ENCODE data around the gene MVB12A.
A peak's percentile ranks its signal among the peaks of the same experiment; 100 is the strongest.

Gene MVB12A

DNA sequence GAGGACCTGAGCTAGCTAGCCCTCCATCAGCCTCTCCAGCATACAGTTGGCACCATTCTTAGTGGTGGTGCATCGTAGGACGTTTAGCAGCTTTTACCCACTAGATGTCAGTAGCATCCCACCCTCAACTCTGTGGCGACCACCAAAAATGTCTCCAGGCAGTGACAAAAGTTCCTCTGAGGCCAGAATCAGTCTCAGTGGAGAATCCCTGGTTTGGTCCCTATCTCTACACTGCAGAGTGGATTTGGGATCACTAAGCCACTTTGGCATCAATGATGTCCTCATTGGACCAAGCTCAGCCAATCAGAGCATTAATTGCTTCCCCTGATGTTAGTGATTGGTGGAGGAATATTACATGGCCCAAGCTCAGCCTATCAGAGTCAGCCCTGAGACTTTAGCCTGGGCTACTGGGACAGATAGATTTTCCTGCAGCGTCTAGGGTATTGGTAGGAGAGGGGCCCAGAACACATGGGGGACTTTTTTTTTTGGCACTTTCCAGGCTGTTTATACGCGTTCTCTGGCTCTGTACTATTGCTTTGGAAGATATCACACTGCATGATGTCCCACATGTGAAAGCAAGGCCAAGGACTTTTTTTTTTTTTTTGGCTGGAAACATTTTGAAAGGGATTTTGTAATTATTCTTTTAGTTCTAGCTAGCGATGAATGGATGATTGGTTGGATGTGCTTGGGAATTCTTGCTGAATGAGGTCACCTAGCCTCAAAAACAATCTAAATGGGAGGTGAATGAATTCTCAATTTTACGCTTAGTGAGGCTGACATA is 21.6 kb downstream of the MVB12A start:
- no peak for DNase-seq (ENCODE audit: low read depth in 2 of 2)

DNA sequence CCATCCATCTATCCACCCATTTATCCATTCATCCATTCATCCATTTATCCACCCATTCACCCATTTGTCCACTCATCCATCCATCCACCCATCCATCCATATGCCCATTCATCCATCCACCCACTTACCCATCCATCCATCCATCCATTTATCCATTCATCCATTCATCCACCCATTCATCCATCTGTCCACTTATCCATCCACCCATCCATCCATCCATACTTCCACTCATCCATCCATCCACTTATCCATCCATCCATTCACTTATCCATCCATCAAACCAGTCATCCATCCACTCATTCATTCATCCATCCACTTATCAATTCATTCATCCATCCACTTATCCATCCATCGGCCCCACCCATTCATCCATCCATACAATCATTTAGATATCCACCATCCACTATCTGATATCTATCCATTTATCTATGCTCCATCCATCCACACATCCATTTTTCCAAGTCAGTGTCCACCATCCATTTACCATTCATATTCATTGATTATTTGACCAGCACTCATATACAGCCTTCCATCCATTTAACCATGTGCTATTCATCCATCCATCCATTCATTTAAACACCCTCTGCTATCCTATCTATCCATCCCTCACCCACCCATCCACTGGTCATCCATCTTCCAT is 25.8 kb downstream of the MVB12A start:
- DNase-seq (ENCODE audit: low read depth in 2 of 2), result no peak

DNA sequence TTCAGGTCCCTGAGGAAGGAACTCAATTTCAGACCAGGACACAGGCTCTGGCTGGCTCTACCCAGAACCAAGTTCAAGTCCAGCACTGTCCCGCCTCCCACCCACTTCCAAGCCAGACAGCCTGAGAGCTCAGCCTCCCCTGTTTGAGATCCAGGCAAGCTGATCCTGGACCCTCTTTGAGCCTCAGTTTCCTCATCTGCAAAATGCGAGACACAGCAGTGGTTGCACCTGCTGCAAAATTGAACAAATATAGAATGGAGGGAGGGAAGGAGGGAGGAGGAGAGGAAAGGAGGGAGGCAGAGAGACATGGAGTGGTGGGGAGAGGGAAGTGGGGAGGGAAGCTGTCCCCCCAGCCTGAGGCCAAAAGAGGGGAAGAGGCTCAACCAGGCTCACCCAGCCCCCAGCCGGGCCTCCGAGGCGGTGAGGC is 27.9 kb downstream of the MVB12A start:
- DNase-seq (ENCODE audit: low read depth in 2 of 2), result no peak

DNA sequence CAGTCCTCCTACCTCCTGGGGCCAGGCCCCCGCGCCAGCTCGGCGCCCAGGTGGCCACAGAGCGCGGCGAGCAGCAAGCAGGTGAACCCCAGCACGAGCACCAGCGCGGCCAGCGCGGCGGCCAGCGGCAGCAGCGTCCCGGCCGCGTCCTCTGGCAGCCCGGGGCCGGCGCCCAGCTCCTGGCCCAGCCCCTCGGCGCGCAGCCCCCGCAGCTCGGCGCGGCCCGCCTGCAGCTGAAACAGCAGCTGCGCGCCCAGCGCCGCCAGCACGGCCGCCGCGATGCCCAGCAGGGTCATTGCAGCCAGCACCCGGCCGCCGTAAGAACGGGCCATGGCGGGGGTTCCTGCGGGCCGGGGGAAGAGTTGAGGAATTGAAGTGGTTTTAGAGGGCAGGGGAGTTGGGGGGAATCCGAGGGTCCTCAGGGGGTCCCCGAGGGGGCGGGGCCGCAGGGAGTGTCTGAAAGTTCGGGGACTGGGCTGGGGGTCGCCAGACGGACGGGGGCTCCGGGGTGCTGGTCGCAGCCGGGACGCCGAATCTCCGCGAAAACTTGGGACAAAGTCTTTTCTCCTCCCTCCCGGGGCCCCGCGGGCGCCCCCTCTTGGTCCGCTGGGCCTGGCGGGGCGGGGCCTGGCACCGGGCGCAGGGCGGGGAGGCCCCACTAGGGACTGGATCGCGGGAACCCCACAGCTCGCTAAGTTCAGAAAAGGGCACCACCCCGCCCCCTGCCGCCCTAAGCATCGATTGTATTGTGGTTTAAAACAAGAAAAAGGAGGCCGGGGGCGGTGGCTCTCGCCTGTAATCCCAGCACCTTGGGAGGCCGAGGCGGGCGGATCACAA is 28.5 kb downstream of the MVB12A start, which contains the start of gene TMEM221:
TSS of gene TMEM221 (minus strand) at position 538 of the 837 bp plus-strand sequence. CDS start at position 332, 206 bp downstream.
- DNase-seq (ENCODE audit: low read depth in 2 of 2), result peak in 1 of 2 experiments; percentile 46

DNA sequence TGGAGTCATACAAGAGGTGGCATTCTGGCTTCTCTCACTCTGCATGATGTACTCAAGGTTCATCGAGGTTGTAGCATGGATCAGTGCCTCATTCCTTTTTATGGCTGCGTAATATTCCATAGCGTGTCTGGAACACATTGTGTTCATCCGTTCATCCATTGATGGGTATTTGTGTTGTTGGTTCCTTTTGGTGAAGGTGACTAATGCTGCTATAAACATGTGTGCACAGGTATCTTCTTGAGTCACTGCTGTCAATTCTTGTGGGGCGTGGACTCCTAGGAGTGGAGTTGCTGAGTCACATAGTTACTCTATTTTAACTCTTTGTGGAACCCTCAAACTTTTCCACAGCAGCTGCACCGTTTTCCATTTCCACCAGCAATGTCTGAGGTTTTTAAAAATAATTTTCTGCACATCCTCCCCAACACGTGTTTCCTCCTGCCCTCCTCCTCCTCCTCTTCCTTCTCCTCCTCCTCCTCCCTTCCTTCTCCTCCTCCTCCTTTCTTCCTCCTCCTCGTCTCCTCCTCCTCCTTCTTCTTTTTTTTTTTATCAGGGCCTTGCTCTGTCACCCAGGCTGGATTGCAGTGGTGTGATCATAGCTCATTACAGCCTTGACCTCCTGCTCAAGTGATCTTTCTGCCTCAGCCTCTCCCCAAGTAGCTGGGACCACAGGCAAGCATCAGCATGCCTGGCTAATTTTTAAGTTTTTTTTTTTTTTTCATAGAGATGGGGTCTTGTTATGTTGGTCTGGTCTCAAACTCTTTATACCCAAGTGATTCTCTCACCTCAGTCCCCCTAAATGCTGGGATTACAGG is 30.6 kb downstream of the MVB12A start:
- DNase-seq (ENCODE audit: low read depth in 2 of 2), result peak in 1 of 2 experiments; percentile 50

DNA sequence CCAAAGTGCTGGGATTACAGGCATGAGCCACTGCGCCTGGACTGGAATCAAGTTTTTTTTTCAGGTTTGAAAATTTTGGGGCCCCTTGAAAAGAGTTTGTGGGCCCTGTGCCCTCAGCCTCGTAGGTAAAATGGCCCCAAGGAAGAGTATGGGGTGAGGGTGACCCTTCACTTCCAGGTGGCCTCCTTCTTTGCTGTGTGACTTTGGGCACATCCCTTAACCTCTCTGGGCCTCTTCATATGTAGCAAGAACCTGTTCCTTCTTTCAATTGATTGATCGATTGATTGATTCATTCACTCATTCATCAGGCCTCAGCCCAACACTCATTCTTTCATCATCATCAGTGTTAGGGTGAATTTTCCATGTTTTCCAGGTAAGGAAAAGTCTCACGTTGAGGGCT is 32.0 kb downstream of the MVB12A start:
- DNase-seq (ENCODE audit: low read depth in 2 of 2), result no peak

DNA sequence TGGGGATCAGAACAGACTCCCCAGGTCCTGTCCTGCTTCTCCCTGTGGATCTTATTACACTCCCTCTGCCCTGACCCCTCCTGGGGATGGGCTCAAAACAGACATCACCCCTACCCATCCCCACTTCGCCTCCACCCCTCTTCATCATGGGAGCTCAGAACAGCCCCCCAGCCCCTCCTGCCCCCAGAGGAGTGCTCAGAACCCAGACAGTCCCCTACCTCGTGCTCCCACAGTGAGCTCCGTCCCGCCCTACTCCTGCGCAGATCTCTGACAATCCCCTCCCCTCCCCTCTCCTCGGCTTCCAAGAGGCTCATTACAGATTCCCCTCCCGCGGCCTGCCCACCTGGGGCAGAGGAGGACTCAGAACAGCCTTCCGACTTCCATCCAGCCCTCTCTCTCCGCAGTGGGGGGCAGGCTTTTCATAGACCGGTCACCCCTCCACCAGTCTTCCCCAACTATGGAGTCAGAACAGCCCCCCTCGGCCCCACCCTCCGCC is 34.8 kb downstream of the MVB12A start:
- no peak for DNase-seq (ENCODE audit: low read depth in 2 of 2)

DNA sequence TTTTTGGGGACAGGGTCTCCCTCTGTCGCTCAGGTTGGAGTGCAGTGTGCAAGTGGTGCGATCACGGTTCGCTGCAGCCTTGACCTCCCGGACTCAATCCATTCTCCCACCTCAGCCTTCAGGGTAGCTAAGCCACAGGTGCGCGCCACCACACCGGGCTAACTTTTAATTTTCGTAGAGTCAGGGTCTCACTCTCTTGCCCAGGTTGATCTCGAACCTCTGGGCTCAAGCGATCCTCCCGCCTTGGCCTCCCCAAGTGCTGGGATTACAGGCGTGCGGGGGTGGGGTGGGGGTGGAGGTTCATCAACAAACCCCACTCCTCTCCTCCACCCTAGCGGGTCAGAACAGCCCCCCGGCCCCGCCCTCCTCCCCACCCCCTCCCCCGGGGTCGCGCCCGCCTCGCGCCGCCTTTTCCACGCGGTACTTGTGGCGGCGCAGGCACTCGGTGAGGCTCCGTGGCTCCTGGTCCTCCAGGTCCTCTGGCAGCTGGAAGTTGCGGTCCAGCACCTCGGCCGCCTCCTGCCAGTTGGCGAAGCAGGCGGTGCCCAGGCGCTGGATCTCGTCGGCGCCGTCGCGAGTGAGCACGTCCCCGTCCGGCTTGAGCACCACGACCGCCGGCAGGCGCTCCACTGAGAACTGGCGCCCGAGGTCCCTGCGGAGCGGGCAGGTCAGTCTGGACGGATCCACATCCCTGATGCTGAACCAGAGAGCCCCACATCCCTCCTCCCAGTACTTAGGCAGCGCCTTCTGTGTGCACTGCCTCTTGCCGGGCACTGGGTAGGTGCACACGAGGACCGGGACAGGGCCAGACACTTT is 35.7 kb downstream of the MVB12A start:
- no peak for DNase-seq (ENCODE audit: low read depth in 2 of 2)

DNA sequence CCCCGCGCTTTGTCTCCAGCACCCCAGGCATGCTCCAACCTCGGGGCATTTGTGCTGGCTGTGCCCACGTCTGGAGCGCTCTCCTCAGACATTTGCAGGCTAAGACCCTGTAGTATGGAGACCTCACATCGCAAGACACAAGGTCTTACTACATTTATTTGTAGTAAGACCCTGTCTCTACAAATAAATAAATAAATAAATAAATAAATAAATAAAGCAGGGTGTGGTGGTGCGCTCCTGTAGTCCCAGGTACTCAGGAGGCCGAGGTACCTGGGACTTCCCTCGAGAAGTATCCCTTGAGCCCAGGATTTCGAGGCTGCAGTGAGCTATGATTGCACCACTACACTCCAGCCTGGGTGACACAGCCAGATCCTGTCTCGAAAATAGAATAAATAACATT is 36.3 kb downstream of the MVB12A start:
- no peak for DNase-seq (ENCODE audit: low read depth in 2 of 2)

DNA sequence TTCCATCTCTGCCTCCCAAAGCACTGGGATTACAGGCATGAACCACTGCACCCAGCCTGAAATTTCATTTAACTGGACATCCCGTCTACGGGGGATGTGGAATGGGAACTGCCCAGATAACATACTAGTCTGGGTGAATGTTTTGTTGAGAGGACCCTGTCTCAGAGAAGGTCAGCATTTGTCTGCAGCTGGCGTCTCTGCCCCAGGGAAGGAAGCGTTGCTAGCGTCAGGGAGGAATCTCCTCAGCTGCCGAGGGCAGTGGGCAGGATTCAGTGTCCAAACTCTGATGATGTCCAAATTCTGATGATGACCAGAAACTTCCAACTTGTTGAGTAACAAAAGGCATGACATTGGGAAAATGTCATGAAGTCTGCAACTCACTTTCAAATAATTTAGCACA is 37.8 kb downstream of the MVB12A start:
- no peak for DNase-seq (ENCODE audit: low read depth in 2 of 2)

DNA sequence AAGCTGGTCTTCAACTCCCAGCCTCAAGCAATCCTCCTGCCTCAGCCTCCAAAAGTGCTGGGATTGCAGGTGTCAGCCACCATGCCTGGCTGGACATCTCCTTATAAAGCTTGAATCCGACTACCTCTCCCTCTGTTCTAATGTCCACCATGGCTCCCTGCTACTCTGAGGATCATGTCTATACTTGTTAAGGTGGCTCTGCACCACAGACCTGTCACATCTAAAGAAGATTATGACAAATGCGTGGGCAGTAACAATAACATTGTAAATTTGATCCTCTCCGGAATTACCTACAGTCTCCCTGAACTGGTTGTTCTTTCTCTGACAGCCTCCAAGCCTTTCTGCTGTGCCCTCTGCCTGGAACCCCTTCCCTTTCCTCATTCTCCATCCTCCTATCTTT is 39.1 kb downstream of the MVB12A start:
- no peak for DNase-seq (ENCODE audit: low read depth in 2 of 2)

DNA sequence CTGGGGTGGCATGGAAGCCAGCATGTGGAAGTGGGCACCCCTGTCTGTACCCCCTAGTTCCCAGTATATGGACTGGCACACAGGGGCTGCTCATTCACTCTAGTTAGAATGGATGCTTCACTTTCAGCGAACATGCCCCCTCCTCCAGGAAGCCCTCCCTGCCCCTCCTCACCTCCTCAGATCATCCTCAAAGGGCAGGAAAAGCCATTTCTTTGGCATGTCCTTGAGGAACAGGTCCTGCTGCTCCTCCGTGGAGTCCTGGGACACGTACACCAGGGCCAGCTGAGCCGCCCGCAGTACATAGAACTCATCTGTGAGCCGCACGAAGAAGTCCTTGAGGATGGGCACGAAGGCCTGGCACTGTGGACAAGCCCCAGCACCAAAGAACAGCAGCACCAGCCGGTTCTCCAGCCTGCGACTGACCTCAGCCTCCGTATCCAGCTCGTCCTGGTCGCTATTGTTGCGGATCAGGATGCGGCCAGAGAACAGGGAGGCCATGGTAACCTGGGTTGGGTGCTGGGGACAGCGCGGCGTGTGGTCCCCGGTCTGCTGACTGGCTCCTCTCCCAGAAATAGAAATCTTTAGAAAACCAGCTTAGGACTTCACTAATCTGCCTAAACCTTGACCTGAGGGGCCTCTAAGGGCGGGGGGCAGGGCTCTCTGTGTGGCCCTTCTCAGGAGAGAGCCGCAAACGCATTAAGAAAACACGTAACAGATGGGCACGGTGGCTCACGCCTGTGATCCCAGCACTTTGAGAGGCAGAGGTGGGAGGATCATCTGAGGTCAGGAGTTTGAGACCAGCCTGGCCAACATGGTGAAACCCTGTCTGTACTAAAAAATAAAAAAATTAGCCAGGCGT is 40.8 kb downstream of the MVB12A start, which contains the start of gene NXNL1:
TSS of gene NXNL1 (minus strand) at position 555 of the 859 bp plus-strand sequence. CDS start at position 498, 57 bp downstream.
- no peak for DNase-seq (ENCODE audit: low read depth in 2 of 2)

DNA sequence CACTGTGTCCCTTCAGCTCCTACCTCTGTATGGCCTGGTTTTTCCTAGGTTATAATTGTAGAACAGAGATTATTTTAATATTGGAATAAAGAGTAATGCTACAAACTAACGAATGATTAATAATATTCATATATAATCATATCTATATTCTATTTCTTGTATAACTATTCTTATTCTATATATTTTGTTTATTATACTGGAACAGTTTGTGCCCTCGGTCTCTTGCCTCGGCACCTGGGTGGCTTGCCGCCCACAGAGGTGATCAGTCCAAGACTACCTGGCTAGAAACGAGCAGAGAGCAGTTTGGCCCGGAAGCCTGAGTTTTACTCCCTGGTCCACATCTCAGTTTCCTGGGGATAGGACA is 46.6 kb downstream of the MVB12A start:
- DNase-seq (ENCODE audit: low read depth in 2 of 2), result no peak

DNA sequence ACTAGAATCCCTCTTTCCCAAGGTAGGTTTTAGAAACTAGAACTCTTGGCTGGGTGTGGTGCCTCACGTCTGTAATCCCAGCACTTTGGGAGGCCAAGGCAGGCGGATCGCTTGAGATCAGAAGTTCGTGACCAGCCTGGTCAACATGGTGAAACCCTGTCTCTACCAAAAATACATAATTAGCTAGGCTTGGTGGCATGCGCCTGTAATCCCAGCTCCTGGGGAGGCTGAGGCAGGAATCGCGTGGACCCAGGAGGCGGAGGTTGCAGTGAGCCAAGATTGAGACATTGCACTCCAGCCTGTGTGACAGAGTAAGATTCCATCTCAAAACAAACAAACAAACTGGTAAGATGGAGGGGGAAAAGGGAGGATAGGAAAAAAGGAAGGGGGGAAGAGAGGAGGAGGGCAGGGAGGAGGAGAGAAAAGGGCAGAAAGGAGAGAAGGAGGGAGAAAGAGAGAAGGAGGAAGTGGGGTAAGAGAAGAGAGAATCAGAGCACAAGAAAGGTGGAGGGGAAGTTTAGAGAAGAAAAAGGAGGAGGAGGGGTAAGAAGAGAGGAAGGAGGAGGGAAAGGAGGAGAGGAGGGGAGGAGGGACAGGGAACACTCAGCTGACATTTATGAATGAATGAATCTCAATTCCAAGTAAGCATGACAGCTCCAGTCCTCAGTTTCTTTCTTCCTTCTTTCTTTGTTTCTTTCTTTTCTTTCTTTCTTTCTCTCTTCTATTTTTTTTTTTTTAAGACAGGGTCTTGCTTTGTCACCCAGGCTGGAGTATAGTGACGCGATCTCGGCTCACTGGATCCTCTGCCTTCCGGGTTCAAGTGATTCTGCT is 47.8 kb downstream of the MVB12A start:
- no peak for DNase-seq (ENCODE audit: low read depth in 2 of 2)

DNA sequence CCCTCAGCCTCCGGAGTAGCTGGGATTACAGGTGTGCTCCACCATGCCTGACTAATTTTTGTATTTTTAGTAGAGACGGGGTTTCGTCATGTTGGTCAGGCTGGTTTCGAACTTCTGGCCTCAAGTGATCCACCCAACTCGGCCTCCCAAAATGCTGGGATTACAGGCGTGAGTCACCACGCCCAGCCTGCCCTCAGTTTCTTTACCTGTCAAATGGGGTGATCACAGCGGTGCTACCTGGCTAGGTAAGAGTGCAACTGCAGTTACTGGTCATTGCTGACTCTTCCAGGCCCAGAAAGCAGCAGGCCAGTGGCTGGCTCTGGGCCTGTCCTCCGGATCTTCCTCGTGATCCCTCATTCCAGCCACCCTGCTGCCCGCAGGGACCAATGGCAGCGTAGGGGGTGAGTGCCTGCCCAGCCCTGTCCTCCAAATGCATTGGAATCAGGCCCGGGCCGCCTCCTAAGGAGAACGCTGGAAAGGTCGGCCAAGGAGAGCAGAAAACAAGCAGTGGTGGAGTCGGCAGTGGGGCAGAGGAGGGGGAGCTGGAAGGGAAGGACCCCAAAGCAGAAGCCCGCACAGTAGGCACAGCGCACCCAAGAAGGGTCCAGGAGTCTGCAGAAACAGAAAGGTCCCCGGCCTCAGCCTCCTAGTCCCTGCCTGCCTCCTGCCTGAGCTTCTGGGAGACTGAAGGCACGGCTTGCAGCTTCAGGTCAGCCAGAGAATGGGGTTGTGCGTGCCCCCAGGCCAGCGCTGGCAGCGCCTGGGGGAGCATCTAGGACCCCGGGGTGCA is 48.6 kb downstream of the MVB12A start:
- DNase-seq (ENCODE audit: low read depth in 2 of 2), result no peak

DNA sequence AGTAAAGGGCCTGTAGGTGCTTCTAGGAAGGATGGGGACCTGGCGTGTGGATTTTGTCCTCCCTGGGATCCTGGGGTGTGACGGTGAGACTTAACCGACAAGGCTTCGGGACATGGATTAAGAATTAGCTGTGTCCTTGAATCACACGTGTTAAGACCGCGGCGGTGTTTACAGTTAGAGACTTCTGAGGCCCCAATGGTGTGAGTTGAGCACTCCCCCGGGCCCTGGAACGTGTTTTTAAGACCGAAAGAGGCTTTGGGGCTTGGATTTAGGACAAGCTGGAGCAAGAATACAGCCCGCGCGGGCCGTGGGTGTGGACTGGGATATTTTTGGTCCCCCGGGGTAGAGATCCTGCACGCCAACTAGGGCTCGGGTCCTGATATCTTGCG is 49.2 kb downstream of the MVB12A start:
- DNase-seq (ENCODE audit: low read depth in 2 of 2), result no peak

DNA sequence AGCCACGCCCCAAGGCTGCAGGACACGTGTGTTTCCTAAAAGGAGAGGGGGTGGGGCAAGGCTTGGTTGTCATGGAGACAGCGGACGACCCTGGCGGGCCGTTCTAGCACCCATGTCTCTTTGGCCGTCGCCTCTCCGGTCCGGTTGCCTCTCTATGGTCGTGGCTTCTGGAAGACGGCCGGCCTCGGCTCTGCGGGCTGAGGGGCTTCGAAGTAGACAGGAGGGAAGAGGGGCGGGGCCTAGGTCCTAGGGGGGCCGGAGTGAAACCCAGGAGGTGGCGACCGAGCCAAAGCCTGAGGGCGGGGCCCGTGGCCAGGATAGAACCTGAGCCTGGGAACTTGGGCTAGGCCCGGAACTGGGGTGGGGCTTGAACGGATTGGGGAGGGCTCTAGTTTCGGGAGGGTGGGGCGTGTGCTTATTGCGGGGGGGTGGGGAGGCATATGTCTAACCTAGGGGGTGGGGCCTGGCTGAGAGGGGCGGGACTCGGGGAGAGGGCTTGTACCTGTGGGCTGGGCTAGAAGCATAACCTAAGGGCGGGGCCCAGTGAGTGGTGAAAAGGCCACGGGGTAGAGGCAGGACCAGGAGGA is 49.7 kb downstream of the MVB12A start:
- DNase-seq (ENCODE audit: low read depth in 2 of 2), result peak; percentile 70 to 90

Data from stimulated activated CD4-positive, alpha-beta T cell treated with anti-CD3 and anti-CD28 coated beads, Interleukin-12 subunit alpha, Interleukin-12 subunit beta, amount 100 ng/mL, for 24 hours (primary cell).